ENCODE measurements around the gene FBXO11.
"Not testable (repeated sequence)": the region's sequence is repeated elsewhere in the genome, so short reads cannot be mapped to it uniquely, and the experiment has no call there.

The FBXO11 gene

DNA sequence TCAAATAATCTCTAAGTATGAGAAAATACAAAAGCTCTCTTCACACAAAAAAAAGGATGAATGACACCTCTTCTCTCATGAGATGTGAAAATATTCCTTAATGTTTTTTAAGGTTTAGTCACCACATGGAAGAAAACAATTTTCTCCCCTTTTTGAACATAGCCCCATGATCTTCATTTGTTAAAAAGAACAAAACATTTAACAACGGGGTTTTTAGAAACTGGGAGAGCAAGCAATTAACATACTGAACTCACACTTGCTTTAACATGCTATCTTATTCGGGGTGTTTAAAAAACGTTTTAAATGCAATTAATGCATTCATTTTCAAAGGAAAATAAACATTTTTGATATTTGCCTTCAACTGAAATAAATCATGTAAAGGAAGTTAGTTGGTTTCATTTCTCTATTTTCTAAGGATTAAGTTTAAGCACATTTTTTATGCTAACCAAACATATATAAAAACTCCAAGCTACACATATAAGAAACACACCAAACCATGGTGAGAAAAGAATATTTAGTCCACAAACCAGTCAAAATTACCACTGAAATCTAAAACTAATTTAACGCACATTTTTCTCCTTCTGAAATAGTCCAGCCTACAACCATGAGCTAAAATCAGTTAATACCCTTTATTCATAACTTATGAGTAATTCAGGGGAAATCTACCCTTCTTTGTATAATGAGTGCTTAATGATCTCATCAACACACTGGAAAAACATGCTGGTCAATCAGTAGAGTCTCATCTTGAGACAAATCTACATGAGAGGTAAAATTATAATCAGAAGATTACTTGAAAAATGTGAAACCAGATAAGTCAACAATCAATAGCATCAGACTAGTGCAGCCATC is 8.2 kb downstream of the FBXO11 start:
- no peak overlapping the region for H3K4me3 ChIP-seq (ENCODE audit: low read depth in 1 of 5, low read length in 5 of 5)
- no peaks in the 10 kb centered on the region for H3K9me3 ChIP-seq (ENCODE audit: control insufficient read depth in 5 of 5, low read length in 5 of 5)
- peak overlapping the region; percentile 56 for H3K27ac ChIP-seq (ENCODE audit: low read depth, low read length)
- H3K36me3 ChIP-seq (ENCODE audit: control insufficient read depth in 5 of 5, insufficient read depth in 5 of 5, low read length in 5 of 5), result no peaks in the 10 kb centered on the region
- peaks cover 4 to 54% (median 48%) of the 10 kb centered on the region in 5 donors for H3K4me1 ChIP-seq (ENCODE audit: control insufficient read depth in 5 of 5, insufficient read depth in 5 of 5, low read length in 5 of 5)
- peak overlapping the region in 2 of 5 donors; percentile 17 to 24 for H3K9ac ChIP-seq (ENCODE audit: low read length in 5 of 5)
- no peaks in the 10 kb centered on the region for H3K27me3 ChIP-seq (ENCODE audit: control insufficient read depth in 5 of 5, insufficient read depth in 4 of 5, low read length in 5 of 5)

DNA sequence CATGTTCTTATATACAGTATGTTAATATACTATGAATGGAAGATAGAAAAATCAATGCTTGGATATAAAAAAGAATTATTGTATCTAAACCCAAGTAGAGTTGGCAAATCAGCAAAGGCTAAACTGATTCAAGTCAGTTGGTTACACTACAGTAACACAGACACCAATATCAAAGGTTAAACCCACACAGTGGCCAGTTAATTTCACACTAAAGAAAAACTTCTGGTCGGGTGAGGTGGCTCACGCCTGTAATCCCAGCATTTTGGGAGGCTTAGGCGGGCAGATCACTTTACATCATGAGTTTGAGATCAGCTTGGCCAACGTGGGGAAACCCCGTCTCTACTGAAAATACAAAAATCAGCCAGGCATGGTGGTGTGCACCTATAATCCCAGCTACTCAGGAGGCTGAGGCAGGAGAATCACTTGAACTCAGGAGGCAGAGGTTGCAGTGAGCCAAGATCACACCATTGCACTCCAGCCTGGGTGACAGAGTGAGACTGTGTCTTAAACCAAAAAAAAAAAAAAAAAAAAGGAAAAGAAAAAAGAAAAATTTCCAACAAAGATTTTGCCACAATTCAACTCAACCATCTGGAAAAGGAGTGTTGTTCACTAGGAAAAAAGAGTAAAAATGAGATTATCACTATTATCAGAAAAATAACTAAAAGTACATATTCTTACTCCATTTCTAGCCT is 9.0 kb downstream of the FBXO11 start:
- H3K4me3 ChIP-seq (ENCODE audit: low read depth in 1 of 5, low read length in 5 of 5); H3K9me3 ChIP-seq (ENCODE audit: control insufficient read depth in 5 of 5, low read length in 5 of 5); H3K36me3 ChIP-seq (ENCODE audit: control insufficient read depth in 5 of 5, insufficient read depth in 5 of 5, low read length in 5 of 5); H3K27me3 ChIP-seq (ENCODE audit: control insufficient read depth in 5 of 5, insufficient read depth in 4 of 5, low read length in 5 of 5): not testable (repeated sequence)
- Histone ChIP-seq H3K4me1 (ENCODE audit: control insufficient read depth in 5 of 5, insufficient read depth in 5 of 5, low read length in 5 of 5) (peaks cover 4 to 53% (median 42%) of the 10 kb centered on the region in 5 donors), H3K27ac (ENCODE audit: low read depth, low read length) (peak overlapping the region; percentile 56), H3K9ac (ENCODE audit: low read length in 5 of 5) (peak overlapping the region in 1 of 5 donors; percentile 24)

DNA sequence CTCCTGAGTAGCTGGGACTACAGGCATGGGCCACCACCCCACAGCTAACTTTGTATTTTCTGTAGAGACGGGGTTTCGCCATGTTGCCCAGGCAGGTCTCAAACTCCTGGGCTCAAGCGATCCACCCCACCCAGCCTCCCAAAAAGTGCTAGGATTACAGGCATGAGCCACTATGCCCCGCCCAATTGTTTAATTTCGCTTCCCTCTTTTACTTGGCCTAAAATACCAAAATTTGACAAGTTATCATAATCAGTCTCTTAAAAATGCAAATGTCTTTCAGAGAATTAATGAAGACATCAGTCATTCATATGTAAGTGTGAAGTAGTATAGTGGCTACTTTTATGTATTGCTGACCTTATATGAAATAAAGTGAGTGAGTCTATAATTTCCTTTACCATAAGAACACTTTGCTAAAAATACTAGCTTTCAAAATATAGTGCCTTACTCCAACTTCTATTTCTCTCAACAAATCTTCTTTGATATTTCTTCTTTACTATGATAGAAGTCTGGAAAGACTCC is 9.8 kb downstream of the FBXO11 start:
- Histone ChIP-seq H3K27me3 (ENCODE audit: control insufficient read depth in 5 of 5, insufficient read depth in 4 of 5, low read length in 5 of 5) (no peaks in the 10 kb centered on the region), H3K36me3 (ENCODE audit: control insufficient read depth in 5 of 5, insufficient read depth in 5 of 5, low read length in 5 of 5) (peaks cover 0 to 8% (median 0%) of the 10 kb centered on the region in 5 donors), H3K4me3 (ENCODE audit: low read depth in 1 of 5, low read length in 5 of 5) (no peak overlapping the region), H3K27ac (ENCODE audit: low read depth, low read length) (peak overlapping the region; percentile 5), H3K9ac (ENCODE audit: low read length in 5 of 5) (no peak overlapping the region), H3K4me1 (ENCODE audit: control insufficient read depth in 5 of 5, insufficient read depth in 5 of 5, low read length in 5 of 5) (peaks cover 4 to 50% (median 36%) of the 10 kb centered on the region in 5 donors), H3K9me3 (ENCODE audit: control insufficient read depth in 5 of 5, low read length in 5 of 5) (no peaks in the 10 kb centered on the region)

DNA sequence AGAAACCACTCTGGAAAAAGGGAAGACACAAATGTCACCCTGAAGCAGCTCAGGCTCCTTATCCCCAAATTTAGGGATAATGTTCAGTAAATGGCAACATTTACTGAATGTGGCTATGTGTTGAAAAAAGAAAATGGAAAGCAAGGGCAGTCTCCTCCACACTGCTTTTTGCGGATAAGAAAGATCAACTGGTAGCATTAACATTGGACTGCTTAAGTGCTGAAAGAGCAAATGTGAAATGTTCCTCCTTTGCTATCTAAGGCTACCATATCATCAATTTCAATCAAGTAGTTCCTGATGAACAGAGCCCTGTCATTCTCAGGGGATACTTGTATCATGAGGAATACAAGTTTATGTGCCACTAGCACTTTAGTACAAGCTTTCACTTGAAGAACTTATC is 12.5 kb downstream of the FBXO11 start:
- Histone ChIP-seq H3K9ac (ENCODE audit: low read length in 5 of 5) (no peak overlapping the region), H3K27ac (ENCODE audit: low read depth, low read length) (peak overlapping the region; percentile 9), H3K27me3 (ENCODE audit: control insufficient read depth in 5 of 5, insufficient read depth in 4 of 5, low read length in 5 of 5) (no peaks in the 10 kb centered on the region), H3K4me3 (ENCODE audit: low read depth in 1 of 5, low read length in 5 of 5) (no peak overlapping the region), H3K4me1 (ENCODE audit: control insufficient read depth in 5 of 5, insufficient read depth in 5 of 5, low read length in 5 of 5) (peaks cover 4 to 40% (median 28%) of the 10 kb centered on the region in 5 donors), H3K9me3 (ENCODE audit: control insufficient read depth in 5 of 5, low read length in 5 of 5) (no peaks in the 10 kb centered on the region), H3K36me3 (ENCODE audit: control insufficient read depth in 5 of 5, insufficient read depth in 5 of 5, low read length in 5 of 5) (peaks cover 0 to 10% (median 0%) of the 10 kb centered on the region in 5 donors)

DNA sequence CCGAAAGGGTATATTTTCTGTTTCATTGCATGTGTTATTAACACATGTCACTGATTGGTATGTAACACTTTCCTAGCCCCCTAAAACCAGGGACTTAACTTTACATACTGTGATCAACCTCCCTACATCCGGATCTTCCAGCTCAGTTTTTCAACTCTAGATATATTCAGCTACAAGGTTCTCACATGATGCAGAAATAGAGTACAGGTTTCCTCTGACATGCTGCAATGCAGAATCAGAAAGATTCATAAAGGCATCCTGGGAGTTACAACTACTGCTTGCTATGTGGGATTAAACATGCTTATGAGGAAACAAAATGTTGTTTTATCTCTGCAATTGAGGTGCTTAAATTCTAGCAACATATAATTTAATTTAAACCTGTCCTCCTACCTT is 14.0 kb downstream of the FBXO11 start:
- H3K9me3 ChIP-seq (ENCODE audit: control insufficient read depth in 5 of 5, low read length in 5 of 5), result no peaks in the 10 kb centered on the region
- no peaks in the 10 kb centered on the region for H3K27me3 ChIP-seq (ENCODE audit: control insufficient read depth in 5 of 5, insufficient read depth in 4 of 5, low read length in 5 of 5)
- no peak overlapping the region for H3K9ac ChIP-seq (ENCODE audit: low read length in 5 of 5)
- no peak overlapping the region for H3K4me3 ChIP-seq (ENCODE audit: low read depth in 1 of 5, low read length in 5 of 5)
- peaks cover 4 to 35% (median 28%) of the 10 kb centered on the region in 5 donors for H3K4me1 ChIP-seq (ENCODE audit: control insufficient read depth in 5 of 5, insufficient read depth in 5 of 5, low read length in 5 of 5)
- no peak overlapping the region for H3K27ac ChIP-seq (ENCODE audit: low read depth, low read length)
- H3K36me3 ChIP-seq (ENCODE audit: control insufficient read depth in 5 of 5, insufficient read depth in 5 of 5, low read length in 5 of 5), result peaks cover 0 to 10% (median 0%) of the 10 kb centered on the region in 5 donors

DNA sequence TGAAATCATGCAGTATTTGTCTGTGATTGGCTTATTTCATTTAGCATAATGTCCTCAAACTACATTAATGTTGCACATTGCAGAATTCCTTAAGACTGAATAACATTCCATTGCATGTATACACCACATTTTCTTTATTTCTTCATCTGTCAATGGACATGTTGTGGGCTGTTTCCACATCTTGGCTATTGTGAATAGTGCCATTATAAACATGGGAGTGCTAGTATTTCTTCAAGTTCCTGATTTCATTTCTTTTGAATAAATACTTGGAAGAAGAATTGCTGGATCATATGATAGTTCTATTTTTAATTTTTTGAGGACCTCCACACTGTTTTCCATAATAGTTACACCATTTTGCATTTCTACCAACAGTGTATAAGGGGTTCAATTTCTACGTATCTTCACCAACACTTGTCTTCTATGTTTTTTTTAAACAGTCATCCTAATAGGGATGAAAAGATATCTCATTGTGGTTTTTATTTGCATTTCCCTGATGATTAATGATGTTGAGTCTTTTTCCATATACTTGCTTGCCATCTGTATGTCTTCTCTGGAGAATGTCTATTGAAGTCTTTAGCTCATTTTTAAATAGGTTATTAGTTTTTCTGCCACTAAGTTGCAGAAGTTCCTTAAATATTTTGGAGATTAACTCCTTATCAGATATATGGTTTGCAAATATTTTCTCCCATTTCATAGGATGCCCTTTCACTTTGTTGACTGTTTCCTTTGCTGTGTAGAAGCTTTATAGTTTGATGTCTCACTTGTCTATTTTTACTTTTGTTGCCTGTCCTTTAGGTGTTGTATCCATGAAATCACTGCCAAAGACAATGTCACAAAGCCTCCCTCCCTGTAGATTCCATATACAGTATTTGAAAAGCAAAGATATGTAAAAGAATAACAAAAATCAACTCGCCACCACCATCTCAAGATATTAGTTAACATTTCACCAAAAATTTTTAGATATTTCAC is 14.6 kb downstream of the FBXO11 start:
- Histone ChIP-seq H3K27me3 (ENCODE audit: control insufficient read depth in 5 of 5, insufficient read depth in 4 of 5, low read length in 5 of 5) (no peaks in the 10 kb centered on the region), H3K9me3 (ENCODE audit: control insufficient read depth in 5 of 5, low read length in 5 of 5) (no peaks in the 10 kb centered on the region), H3K4me3 (ENCODE audit: low read depth in 1 of 5, low read length in 5 of 5) (no peak overlapping the region), H3K9ac (ENCODE audit: low read length in 5 of 5) (no peak overlapping the region), H3K4me1 (ENCODE audit: control insufficient read depth in 5 of 5, insufficient read depth in 5 of 5, low read length in 5 of 5) (peaks cover 4 to 31% (median 28%) of the 10 kb centered on the region in 5 donors), H3K36me3 (ENCODE audit: control insufficient read depth in 5 of 5, insufficient read depth in 5 of 5, low read length in 5 of 5) (peaks cover 0 to 10% (median 0%) of the 10 kb centered on the region in 5 donors), H3K27ac (ENCODE audit: low read depth, low read length) (no peak overlapping the region)

DNA sequence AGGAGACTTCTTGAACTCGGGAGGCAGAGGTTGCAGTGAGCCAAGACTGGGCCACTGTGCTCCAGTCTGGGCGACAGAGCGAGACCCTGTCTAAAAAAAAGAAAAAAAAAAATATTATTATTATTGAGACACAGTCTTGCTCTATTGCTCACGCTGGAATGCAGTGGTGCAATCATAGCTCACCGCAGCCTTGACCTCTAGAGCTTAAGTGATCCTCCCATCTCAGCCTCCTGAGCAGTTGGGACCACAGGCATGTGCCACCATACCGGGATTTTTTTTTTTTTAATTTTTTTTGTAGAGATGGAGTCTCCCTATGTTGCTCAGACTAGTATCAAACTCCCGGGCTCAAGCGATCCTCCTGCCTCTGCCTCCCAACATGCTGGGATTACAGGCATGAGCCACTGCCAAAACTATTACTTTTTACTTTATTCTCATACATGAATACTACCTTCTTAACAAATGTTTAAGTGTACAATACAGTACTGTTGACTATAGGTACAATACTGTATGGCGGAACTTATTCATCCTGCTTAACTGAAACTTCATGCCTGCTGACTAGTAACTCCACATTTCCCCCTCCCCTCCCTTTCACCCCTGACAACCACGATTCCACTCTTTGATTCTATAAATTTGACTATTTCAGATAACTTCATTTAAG is 15.5 kb downstream of the FBXO11 start:
- peaks cover 4 to 31% (median 24%) of the 10 kb centered on the region in 5 donors for H3K4me1 ChIP-seq (ENCODE audit: control insufficient read depth in 5 of 5, insufficient read depth in 5 of 5, low read length in 5 of 5)

DNA sequence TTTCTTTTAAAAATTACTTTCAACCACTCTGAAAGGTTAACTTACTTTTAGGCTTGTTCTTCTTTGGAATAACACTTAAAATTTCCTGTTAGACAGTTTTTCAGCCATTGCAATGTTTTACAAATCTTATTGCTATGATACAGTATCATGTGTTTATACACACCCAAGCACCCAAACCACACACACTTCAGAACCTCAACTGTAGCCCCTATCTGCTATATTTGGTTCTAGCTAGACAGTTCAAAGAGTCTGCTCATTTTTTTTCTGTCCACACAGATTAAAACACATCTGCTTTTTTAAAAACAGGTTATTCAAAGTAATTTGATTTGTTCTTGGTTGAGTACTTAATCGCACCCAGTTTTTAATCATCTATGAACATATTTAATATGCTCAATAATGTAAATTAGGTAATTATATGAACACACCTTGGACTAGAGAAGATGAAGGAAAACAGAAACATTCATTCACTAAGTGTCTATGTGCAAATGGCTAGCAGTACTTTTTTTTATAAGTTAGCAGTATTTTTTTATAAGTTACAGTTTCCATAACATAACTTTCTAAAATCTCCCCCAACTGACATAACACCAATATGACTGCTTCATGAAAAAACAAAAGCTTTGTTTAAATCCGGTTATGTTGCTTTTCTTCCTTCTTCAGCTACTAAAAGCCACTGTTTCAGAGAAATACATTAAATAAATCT is 17.6 kb downstream of the FBXO11 start:
- Histone ChIP-seq H3K9ac (ENCODE audit: low read length in 5 of 5) (no peak overlapping the region), H3K27ac (ENCODE audit: low read depth, low read length) (no peak overlapping the region), H3K4me1 (ENCODE audit: control insufficient read depth in 5 of 5, insufficient read depth in 5 of 5, low read length in 5 of 5) (peaks cover 0 to 15% (median 14%) of the 10 kb centered on the region in 5 donors), H3K4me3 (ENCODE audit: low read depth in 1 of 5, low read length in 5 of 5) (no peak overlapping the region), H3K9me3 (ENCODE audit: control insufficient read depth in 5 of 5, low read length in 5 of 5) (no peaks in the 10 kb centered on the region), H3K36me3 (ENCODE audit: control insufficient read depth in 5 of 5, insufficient read depth in 5 of 5, low read length in 5 of 5) (peaks cover 0 to 10% (median 0%) of the 10 kb centered on the region in 5 donors), H3K27me3 (ENCODE audit: control insufficient read depth in 5 of 5, insufficient read depth in 4 of 5, low read length in 5 of 5) (no peaks in the 10 kb centered on the region)

More for the DNA sequence above, 15.5 kb downstream of the FBXO11 start:
- Histone ChIP-seq H3K27ac (ENCODE audit: low read depth, low read length) (no peak overlapping the region), H3K27me3 (ENCODE audit: control insufficient read depth in 5 of 5, insufficient read depth in 4 of 5, low read length in 5 of 5) (no peaks in the 10 kb centered on the region), H3K9ac (ENCODE audit: low read length in 5 of 5) (no peak overlapping the region), H3K4me3 (ENCODE audit: low read depth in 1 of 5, low read length in 5 of 5) (no peak overlapping the region), H3K36me3 (ENCODE audit: control insufficient read depth in 5 of 5, insufficient read depth in 5 of 5, low read length in 5 of 5) (peaks cover 0 to 10% (median 0%) of the 10 kb centered on the region in 5 donors), H3K9me3 (ENCODE audit: control insufficient read depth in 5 of 5, low read length in 5 of 5) (no peaks in the 10 kb centered on the region)

All from subcutaneous abdominal adipose tissue (tissue), 5 donors.